Measurements from ENCODE around the gene KRT17.
A peak's percentile ranks its signal among the peaks of the same experiment; 100 is the strongest.

The KRT17 gene

GRCh38 chr17:41624208-41625101 lies at the start of gene KRT17:
TSS of gene KRT17 (minus strand) at chr17:41624575. CDS start at chr17:41624509, 66 bp downstream.
- DNase-seq, result no peak

DNA sequence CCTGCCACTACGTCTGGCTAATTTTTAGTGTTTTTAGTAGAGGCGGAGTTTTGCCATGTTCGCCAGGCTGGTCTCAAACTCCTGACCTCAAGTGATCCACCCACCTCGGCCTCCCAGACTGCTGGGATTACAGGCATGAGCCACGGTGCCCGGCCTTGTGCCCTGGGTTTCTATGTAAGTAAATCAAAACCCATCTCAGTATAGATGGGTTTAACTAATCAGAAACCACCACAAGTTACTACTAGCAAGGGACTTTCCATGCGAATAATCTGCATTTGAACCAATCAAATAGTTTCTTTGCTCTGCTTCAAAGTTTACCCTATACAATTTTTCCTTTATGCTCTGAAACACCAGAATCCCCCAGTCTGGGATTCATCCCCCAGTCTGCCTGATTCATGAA lies 47.8 kb upstream of the KRT17 start:
- DNase-seq, result no peak

- no peak for DNase-seq
These were observed 43.1 kb upstream of the KRT17 start for GRCh38 chr17:41667280-41668041.

DNA sequence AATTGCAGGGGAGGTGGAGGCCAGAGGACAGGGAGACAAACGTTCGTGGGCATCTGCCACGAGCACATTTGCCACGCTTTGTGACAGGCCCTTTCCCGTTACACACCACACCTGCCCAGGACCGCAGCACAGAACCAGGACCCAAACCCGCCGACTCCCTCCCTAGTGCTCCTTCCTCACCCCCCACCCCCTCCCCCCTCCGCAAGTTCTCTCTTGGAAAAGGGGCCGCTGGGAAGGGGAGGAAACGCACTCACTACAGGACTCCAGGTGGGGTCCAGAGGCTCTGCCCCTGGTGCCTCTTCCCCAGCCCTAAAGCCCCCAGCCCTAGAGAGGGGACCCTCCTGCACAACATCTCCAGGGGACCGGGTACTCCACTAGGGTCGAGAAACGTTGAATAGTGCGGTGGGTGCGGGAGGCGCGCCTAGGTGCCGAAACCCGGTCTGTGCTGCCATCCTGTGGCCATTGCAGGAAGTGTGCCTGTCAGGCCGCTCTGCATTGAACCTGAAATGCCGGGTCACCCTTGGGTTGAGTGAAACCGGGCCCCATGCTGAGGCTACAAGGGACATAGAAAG lies 42.4 kb upstream of the KRT17 start:
- DNase-seq, result peak; percentile 93

GRCh38 chr17:41666237-41666641 lies 41.9 kb upstream of the KRT17 start:
- DNase-seq, result peak; percentile 77

GRCh38 chr17:41665566-41666236 lies 41.3 kb upstream of the KRT17 start:
- DNase-seq, result peak; percentile 93

DNA sequence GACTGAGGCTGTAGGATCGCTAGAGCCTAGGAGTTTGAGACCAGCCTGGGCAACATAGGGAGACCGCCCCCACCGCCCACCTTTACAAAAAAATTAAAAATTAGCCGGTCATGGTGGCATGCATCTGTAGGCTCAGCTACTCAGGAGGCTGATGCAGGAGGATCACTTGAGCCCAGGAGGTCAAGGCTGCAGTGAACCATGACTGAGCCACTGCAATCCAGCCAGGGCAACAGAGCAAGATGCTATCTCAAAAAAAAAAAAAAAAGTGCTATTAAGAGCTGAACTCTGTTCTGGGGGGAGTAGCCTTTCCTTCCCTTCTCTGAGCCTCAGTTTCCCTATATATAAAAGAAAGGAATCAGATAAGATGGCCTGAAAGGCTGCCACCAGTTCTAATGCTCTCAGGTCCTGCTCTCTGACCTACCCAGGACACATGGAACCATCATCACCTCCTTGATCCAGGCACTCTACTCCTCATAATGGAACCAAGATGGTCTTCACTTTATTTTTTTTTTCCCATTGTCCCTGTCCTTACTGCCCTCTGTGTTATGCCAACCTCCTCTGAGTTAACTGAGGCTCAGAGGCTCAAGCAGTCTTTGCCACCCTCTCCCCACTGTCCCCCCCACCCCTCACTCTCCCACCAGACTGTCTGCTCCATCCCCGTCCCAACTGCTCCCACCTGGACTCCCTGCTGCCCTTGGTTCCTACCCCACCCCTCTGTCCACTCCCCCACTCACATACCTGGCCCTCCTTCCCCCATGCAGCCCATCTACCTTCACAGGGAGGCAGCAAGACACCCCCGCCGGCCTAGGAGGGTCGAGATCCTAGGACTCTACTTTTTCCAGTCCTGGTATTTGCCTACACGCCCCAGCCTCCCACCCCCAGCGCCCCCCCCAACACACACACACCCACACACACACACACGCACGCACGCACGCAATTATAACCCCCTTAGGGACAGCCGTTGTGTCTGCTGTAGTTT lies 40.5 kb upstream of the KRT17 start:
- DNase-seq, result no peak

DNA sequence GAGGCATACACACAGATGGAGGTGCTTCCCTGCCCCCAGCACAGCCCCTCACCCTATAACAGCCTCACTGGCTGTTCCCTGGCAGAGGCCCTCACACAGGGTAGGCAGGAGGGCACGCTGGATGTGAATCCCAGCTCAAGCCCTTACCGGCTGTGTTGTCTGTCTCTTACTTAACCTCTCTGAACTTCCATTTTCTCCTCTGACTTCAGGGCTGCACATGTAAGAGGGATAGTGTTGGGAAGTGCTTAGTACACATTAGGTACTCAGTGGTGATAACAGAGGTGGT lies 39.7 kb upstream of the KRT17 start:
- DNase-seq, result no peak

- no peak for DNase-seq
These were observed 39.2 kb upstream of the KRT17 start for GRCh38 chr17:41663451-41664171.

DNA sequence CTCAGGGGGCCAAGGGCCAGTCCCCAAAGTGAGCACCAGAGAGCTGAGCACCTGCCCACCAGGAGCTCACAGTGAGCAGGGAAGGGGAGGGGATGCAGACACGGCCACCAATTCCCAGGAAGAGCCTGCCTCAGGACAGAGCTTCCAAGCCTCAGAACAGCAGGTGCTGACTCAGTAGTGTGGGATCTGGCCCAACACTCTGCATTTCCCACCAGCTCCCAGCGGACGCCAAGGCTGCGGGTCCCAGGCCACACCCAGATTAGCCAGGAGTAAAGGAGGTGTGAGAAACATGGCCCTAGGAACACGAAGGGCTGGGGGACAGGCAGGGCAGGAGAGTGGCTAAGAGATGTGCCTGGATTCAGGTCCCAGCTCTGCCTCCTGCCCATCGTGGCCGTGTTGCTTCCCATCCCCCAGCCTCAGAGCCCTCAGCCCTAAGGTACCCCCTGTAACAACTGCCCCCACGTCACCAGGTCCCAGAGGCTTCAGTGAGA lies 35.9 kb upstream of the KRT17 start:
- no peak for DNase-seq

DNA sequence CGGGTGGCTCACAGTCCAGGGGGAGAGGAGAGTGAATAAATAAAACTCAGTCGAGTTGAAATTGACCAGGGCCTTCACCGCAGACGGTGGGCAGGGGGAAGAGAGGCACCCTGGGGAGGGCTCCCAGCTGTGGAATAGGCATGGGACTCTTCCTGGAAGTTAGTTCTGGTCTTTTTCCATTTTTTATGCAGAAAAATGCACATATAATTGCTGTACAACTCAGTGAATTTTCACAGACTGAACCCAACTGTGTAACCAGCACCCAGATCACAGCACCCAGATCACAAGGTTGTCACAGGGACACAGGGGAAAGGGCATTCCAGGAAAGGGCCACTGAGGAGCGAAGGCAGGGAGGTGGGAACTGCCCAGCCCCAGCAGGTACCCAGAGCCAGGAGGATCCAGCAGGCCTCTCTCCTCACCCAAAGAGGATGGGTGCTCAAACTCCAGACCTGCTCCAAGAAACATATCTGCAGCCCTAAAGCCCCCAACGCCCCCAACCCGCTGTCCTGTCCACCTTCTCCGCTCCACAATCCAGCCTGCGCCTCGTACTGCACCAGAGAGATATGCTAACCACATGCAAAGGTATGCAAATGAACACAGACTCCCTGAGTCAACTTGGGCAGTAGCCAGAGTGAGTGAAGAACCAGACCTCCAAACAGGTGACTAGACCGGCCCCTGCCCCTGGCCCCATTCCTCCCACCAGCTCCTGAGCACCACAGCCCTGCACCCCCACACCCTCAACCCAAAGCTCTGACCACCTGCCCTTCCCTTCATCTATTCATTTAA lies 35.2 kb upstream of the KRT17 start:
- DNase-seq, result no peak

- DNase-seq, result no peak
These were observed 34.5 kb upstream of the KRT17 start for GRCh38 chr17:41658846-41659245.

GRCh38 chr17:41657936-41658335 lies 33.6 kb upstream of the KRT17 start:
- DNase-seq, result no peak

- no peak for DNase-seq
These were observed 32.9 kb upstream of the KRT17 start for GRCh38 chr17:41657176-41657754.

GRCh38 chr17:41656249-41657023 lies 32.1 kb upstream of the KRT17 start:
- no peak for DNase-seq

- no peak for DNase-seq
These were observed 31.3 kb upstream of the KRT17 start for GRCh38 chr17:41655611-41656111.

GRCh38 chr17:41654678-41655607 lies 30.6 kb upstream of the KRT17 start:
- DNase-seq, result no peak
